HG03039 (cell line): ENCODE data around the gene PPT2.

Source experiments
- ATAC-seq: cut with Tn5 transposase; IDR thresholded peaks from one replicate; pipeline ENCODE4 v1.9.1; 2021; ENCODE audit warnings: mild to moderate bottlenecking, moderate library complexity; ENCODE audit not compliant: unreplicated experiment

PPT2 gene

GRCh38 chr6:32151181-32151862 is 2.6 kb upstream of the PPT2 start:
- no peak for ATAC-seq

- ATAC-seq = no peak
These were observed 1.8 kb upstream of the PPT2 start, which contains the start of gene PRRT1 for GRCh38 chr6:32151863-32152768. Gene PRRT1, minus strand, starts transcription at chr6:32151939. Its CDS starts 112 bp downstream, at chr6:32151827.

GRCh38 chr6:32152769-32153563 is 975 bp upstream of the PPT2 start:
- no peak for ATAC-seq

DNA sequence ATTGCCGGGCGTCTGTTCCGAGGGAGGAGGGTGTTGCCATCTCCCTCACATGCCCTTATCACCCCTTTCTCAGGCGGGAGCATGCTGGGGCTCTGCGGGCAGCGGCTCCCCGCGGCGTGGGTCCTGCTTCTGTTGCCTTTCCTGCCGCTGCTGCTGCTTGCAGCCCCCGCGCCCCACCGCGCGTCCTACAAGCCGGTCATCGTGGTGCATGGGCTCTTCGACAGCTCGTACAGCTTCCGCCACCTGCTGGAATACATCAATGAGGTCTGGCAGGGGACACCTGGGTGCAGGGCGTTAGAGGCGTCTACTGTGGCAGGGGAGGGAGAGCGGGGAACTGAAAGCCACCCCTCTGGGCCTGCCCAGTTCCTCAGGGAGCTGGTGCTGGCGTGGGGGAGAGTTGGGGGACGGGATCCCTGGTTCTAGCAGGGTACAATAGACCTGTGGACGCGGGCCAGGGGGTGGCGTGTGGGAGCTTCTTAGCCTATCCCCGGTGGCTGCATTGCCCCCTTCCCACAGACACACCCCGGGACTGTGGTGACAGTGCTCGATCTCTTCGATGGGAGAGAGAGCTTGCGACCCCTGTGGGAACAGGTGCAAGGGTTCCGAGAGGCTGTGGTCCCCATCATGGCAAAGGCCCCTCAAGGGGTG is 697 bp downstream of the PPT2 start:
- no peak for ATAC-seq

- ATAC-seq = no peak
These were observed 3.0 kb downstream of the PPT2 start for GRCh38 chr6:32156891-32157290.

GRCh38 chr6:32158052-32158451 is 4.1 kb downstream of the PPT2 start:
- no peak for ATAC-seq

DNA sequence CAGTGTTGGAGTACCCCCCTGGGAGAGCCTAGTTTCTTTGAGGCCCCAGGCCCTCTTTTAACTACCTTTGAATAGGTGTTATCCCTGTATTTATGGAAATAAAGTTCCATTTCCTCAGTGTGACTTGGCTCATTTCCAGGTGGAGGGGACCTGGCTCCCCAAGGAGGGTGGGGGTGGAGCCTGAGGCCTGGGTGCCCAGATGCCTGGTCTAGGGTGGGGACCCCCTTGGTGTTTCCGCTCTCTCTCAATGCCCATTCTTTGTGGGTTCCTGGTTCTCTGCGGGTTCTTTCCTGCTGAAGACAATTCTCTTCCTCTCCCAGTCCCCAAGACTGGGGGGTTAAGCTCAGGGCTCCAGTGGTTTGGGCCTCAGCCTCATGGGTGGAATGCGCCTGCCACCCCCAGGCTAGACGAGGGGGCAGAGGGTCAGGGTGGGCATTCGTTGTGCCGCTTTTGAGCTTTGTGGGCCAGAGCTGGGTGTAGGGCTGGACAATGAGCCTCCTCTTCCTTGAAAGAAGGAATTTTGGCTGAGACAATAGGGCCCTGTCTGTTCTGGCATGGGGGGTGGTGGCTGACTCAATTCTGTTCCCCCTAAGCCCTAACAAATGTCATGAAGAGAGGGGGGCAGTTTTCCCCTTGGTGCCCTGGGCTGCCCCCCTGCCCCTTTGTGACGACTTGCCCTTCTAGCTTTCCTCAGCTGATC is 9.8 kb downstream of the PPT2 start:
- ATAC-seq = no peak

- ATAC-seq = no peak
These were observed 10.4 kb downstream of the PPT2 start, which contains the start of gene EGFL8 for GRCh38 chr6:32164295-32164694. Gene EGFL8, plus strand, starts transcription at chr6:32164595. Its CDS starts 1,571 bp downstream, at chr6:32166166.

- ATAC-seq = no peak
These were observed 12.6 kb downstream of the PPT2 start for GRCh38 chr6:32166411-32167061.

DNA sequence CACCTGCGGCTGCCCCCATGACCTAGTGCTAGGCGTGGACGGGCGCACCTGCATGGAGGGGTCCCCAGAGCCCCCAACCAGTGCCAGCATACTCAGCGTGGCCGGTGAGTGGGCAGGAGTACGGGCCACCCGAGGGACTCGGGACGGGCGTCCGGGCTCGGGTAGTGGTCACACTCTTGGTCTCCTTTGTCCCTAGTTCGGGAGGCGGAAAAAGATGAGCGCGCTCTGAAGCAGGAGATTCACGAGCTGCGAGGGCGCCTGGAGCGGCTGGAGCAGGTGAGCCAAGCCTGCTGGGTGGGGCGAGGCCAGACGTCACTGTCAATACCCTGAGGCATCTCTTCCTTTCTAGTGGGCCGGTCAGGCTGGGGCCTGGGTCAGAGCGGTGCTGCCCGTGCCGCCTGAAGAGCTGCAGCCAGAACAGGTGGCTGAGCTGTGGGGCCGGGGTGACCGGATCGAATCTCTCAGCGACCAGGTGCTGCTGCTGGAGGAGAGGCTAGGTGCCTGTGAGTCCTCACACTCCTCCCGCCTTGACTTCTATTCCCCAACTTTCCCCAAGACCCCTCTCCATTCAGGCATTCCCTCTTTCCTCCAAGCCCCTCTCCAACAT is 13.3 kb downstream of the PPT2 start:
- no peak for ATAC-seq

DNA sequence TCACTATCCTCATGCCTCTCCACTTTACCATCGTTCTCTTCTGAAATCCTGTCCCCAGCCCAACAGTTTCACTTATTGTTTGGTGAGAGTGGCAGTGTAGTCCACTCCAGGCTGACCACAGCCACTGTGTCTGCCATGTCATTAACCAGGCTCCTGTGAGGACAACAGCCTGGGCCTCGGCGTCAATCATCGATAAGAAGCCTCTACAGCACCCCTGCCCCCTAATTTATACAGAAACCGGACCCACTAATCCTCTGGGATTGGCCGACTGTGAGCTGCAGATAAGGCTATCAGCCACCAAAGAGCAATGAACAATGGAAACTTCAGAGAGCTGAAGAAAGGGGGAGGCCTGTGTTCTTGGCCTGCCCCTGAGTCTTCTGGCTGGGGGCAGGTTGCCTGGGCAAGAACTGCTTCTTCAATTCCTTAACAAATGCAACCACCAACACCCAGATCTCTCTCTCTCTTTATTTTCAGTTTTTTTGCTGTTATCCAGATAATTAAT is 13.9 kb downstream of the PPT2 start:
- no peak for ATAC-seq

DNA sequence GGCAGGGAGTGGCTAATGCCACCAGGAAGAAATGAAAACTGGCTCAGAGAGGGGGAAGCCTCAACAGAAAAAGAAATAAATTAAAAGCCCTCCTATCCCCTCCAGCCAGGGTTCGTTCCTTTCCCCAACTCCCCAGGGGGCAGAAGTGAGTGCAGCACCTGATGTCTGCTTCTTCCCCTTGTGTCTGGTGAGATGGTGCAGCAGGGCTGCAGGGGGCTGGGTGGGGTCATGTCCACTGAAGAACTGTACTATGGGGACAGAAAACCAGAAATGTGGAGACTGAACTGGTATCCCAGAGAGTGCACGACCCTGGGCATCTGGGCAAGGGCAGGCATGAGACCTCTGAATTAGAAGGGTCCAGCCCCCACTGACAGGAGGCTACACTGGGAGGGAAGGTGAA is 14.4 kb downstream of the PPT2 start:
- no peak for ATAC-seq

DNA sequence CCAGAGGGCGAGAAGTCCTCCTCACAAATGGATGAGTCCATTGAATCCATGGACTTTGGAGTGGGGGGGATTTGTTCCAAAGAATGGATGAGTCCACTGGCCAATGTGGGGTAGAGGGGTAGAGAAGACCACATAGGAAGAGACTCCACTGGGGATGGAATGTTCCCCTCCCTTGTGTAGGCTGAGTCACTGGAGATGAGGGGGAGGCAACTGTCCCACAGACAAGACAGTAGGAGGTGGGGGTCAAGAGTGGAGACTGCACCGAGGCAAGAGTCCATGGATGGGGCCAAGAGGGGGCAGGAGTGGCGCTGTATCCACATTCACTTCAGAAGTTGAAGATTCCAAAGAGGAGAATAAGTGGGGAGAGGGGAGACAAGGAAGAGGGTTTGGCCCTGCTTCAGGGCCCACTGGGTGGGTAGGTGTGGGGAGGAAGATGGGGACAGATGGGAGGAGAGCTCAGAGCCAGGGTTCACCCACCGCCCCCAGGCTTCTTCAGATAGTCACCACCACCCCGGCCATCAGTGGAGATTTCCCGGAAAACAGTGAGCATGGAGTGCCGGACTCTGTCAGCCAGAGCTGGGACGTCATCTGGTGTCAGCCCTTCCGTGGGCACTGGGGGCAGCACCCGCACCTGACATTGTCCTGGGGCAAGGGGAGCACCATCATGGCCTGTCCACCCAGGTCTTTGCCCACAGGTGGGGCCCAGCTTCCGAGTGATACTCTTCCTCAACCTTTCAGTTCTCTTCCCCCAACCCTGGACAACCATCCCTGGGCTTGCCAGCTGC is 15.1 kb downstream of the PPT2 start:
- no peak for ATAC-seq

GRCh38 chr6:32170294-32170693 is 16.4 kb downstream of the PPT2 start:
- no peak for ATAC-seq

DNA sequence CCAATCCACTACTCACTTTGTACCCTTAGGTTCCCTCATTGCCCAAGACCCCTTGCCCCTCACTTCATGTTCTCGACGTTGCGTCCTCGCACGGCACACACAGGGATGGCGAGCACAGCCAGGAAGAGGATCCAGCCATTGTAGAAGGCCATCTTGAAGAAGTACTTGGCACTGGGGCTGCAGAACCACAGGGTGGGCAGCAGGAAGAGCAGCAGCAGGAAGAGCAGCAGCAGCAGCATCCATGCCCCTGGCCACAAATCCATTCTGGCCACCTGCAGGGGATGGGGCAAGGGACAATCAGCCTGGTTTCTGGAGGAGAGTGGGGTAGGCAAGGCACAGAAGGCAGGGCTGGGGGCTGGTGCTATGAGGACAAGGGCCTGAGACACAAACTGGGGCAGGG is 17.3 kb downstream of the PPT2 start:
- ATAC-seq = no peak

DNA sequence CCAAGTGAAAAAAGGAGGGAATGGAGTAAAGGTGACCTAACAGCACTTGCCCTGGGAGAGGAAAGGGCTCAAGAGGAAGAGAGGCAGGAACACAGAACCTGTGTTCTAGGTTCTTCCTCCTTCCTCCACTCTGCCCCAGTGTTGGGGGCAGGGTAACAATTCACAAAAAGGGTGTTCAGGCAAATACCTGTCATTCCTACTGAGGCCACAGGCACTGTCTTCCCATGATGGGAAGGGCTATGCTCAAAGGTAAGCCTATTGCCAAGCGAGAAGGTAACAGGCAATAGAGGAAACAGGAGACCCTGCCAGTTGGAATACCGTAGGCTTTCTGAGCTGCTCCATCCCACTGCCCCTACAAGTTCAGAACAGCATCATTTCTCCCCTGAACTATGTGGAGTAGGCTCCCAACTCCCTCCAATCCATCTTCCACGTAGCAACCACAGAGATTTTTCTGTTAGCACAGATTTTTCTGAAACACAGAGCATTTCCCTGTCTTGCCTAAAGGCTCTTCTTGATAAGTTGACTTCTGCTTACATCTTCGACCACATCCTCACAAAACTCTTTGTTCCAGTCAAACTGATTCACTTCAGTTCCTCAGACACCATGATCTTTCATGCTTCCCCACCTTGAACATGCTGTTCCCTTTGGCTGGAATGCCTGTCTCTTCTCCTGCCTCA is 19.2 kb downstream of the PPT2 start:
- ATAC-seq = no peak

DNA sequence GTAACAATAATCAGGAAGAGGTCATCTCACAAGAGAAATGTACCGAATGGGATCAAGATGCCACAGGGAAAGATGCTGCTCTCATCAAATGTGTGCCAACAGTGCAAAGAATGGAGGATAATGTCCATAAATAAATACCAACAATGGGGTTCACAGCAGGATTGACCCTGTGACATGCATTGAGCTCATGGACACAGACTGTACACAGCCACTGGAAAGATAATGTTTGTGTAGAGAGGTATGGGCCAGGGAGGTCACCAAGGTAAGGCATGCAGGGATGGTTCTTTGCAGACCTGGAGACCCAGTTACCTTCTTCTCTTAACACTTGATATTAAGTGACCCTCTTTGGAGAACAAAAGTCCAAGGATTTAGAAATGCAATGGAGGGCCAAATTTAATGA is 20.5 kb downstream of the PPT2 start:
- ATAC-seq = no peak

DNA sequence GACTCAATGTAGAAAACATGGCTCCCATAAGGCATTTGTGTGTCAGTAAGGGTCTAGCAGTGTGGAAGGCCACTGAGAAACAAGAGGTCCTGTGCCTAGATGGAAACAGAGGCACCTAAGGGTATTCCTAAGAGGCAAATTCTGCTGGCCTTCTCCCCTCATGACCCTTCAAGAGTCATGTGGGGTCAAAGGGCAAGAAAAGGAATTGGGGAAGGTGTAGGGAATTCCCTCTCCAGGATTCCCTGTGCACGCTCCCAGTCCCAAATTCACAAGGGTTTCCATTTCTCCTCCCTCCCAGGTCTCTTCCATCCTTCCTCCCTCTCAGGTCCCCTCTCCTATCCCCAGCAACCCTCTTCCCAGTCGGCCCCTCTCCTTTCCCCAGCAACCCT is 21.4 kb downstream of the PPT2 start:
- ATAC-seq = no peak
